GM23338 (cell line): Measurements from ENCODE around the gene PAPPA2.

ENCODE experiments used
- CREB1 ChIP-seq: fragments of 250-450 bp; sonication (Bioruptor Pico); IDR thresholded peaks from 2 replicates; pipeline ENCODE4 v1.5.0; 2020; ENCODE audit warnings: low read depth, mild to moderate bottlenecking, moderate library complexity
- CTCF ChIP-seq, 2 experiments: fragments of 200-600 bp in 1 of 2; sonication (generic) in 1 of 2; conservative IDR thresholded peaks; 2 replicates each; pipeline versions ENCODE4 v1.5.1 to v1.6.1; 2016 to 2017; ENCODE audit warnings: antibody characterized with exemption in 2 of 2, low read depth in 2 of 2, mild to moderate bottlenecking in 2 of 2, moderate library complexity in 1 of 2
- ETS1 ChIP-seq: IDR thresholded peaks from 2 replicates; pipeline ENCODE4 v1.6.1; 2016; ENCODE audit warnings: antibody characterized with exemption
- EZH2 ChIP-seq: fragments of 200-600 bp; sonication (generic); IDR thresholded peaks from one replicate; pipeline ENCODE4 v1.8.0; 2017; ENCODE audit warnings: antibody characterized with exemption, mild to moderate bottlenecking, low read depth; ENCODE audit not compliant: unreplicated experiment
- EZH2phosphoT487 ChIP-seq: fragments of 200-600 bp; sonication (generic); IDR thresholded peaks from one replicate; pipeline ENCODE4 v1.8.1; 2018; ENCODE audit warnings: antibody characterized with exemption; ENCODE audit not compliant: unreplicated experiment
- JUNB ChIP-seq: IDR thresholded peaks from one replicate; pipeline ENCODE4 v1.6.1; 2016; ENCODE audit warnings: antibody characterized with exemption; ENCODE audit not compliant: unreplicated experiment
- NANOG ChIP-seq: IDR thresholded peaks from 2 replicates; pipeline ENCODE4 v1.6.1; 2016; ENCODE audit warnings: antibody characterized with exemption, borderline replicate concordance
- POLR2AphosphoS5 ChIP-seq: IDR thresholded peaks from 2 replicates; pipeline ENCODE4 v1.6.1; 2016; ENCODE audit warnings: antibody characterized with exemption, low read depth
- REST ChIP-seq: IDR thresholded peaks from one replicate; pipeline ENCODE4 v1.6.1; 2018; ENCODE audit warnings: antibody characterized with exemption; ENCODE audit not compliant: unreplicated experiment
- STAT1 ChIP-seq: IDR thresholded peaks from one replicate; pipeline ENCODE4 v1.6.1; 2016; ENCODE audit warnings: antibody characterized with exemption; ENCODE audit not compliant: unreplicated experiment
- ZNF114 ChIP-seq: fragments of 250-450 bp; sonication (Bioruptor Pico); IDR thresholded peaks from 2 replicates; pipeline ENCODE4 v1.5.0; 2020; ENCODE audit warnings: mild to moderate bottlenecking, moderate library complexity
- ZNF462 ChIP-seq: fragments of 250-450 bp; sonication (Bioruptor Pico); IDR thresholded peaks from 2 replicates; pipeline ENCODE4 v1.5.0; 2020; ENCODE audit warnings: mild to moderate bottlenecking, moderate library complexity

GRCh38 chr1:176648556-176648955 is 185.6 kb downstream of the PAPPA2 start:
- TF ChIP-seq CTCF (conservative IDR thresholded peaks at IDR 0.05; ENCODE audit: low read depth in 2 of 2): no peak
- no peak for TF ChIP-seq ETS1
- no peak for TF ChIP-seq POLR2AphosphoS5
- no peak for TF ChIP-seq EZH2
- TF ChIP-seq JUNB: no peak
- no peak for TF ChIP-seq CREB1
- TF ChIP-seq NANOG: no peak
- TF ChIP-seq REST: no peak
- no peak for TF ChIP-seq ZNF462 (CRISPR knock-in tag)
- no peak for TF ChIP-seq EZH2phosphoT487
- no peak for TF ChIP-seq ZNF114 (CRISPR knock-in tag)
- TF ChIP-seq STAT1: no peak
